ENCODE results near the gene TSG101. TPM values are rescaled to one million over a fixed set of nuclear protein-coding genes. Genes with fewer than 3 reads are reported as not detected.

TSG101 gene
- total RNA-seq, 1 donor from 2014 or later: 115 TPM

- Histone ChIP-seq H3K9me3 (ENCODE audit: low read depth) (no peaks in the 10 kb centered on the region), H3K4me2 (no peak overlapping the region), H3K4me3 (no peak overlapping the region), H2AFZ (replicated peaks) (no peak overlapping the region), H3K27ac (no peak overlapping the region), H3K27me3 (no peaks in the 10 kb centered on the region), H3K4me1 (no peaks in the 10 kb centered on the region), H3K9ac (no peak overlapping the region), H3K36me3 (no peaks in the 10 kb centered on the region), H4K20me1 (ENCODE audit: low read depth) (no peaks in the 10 kb centered on the region), H3F3A (ENCODE audit: low read depth) (no peaks in the 10 kb centered on the region), H3K79me2 (ENCODE audit: low read depth) (no peaks in the 10 kb centered on the region)
- TF ChIP-seq EZH2phosphoT487 (IDR thresholded peaks at IDR 0.05) (no peak), CTCF (IDR thresholded peaks at IDR 0.05) (no peak), EZH2 (IDR thresholded peaks at IDR 0.05) (no peak)
- Mint-ChIP-seq H3K9me3 (no peaks in the 10 kb centered on the region), H3K36me3 (peaks cover 4% of the 10 kb centered on the region), H3K27me3 (ENCODE audit: insufficient read depth, low read depth) (no peaks in the 10 kb centered on the region), H3K4me3 (no peak overlapping the region), H3K27ac (no peak overlapping the region), H3K4me1 (no peaks in the 10 kb centered on the region)
- DNase-seq (ENCODE audit: low spot score): no peak
Observed at GRCh38 chr11:18566406-18566805, 39.7 kb upstream of the TSG101 start.

- no peaks in the 10 kb centered on the region for H3K36me3 ChIP-seq
- no peaks in the 10 kb centered on the region for H3K9me3 Mint-ChIP-seq
- no peaks in the 10 kb centered on the region for H3K4me1 ChIP-seq
- TF ChIP-seq EZH2phosphoT487 (IDR thresholded peaks at IDR 0.05): no peak
- no peak for TF ChIP-seq CTCF (IDR thresholded peaks at IDR 0.05)
- TF ChIP-seq EZH2 (IDR thresholded peaks at IDR 0.05): no peak
- no peaks in the 10 kb centered on the region for H3K27me3 ChIP-seq
- H3K27me3 Mint-ChIP-seq (ENCODE audit: insufficient read depth, low read depth): no peaks in the 10 kb centered on the region
- H4K20me1 ChIP-seq (ENCODE audit: low read depth): no peaks in the 10 kb centered on the region
- no peak overlapping the region for H3K4me3 Mint-ChIP-seq
- H3K9me3 ChIP-seq (ENCODE audit: low read depth): no peaks in the 10 kb centered on the region
- no peak overlapping the region for H3K27ac Mint-ChIP-seq
- no peak overlapping the region for H3K4me3 ChIP-seq
- DNase-seq (ENCODE audit: low spot score): no peak
- no peak overlapping the region for H3K9ac ChIP-seq
- no peak overlapping the region for H2AFZ ChIP-seq (replicated peaks)
- H3K36me3 Mint-ChIP-seq: no peaks in the 10 kb centered on the region
- no peaks in the 10 kb centered on the region for H3K79me2 ChIP-seq (ENCODE audit: low read depth)
- no peak overlapping the region for H3K27ac ChIP-seq
- H3K4me2 ChIP-seq: no peak overlapping the region
- no peaks in the 10 kb centered on the region for H3K4me1 Mint-ChIP-seq
- H3F3A ChIP-seq (ENCODE audit: low read depth): no peaks in the 10 kb centered on the region
Observed at GRCh38 chr11:18564149-18564548, 37.4 kb upstream of the TSG101 start.

GRCh38 chr11:18563090-18563730 lies 36.5 kb upstream of the TSG101 start:
- H3K4me1 ChIP-seq: no peaks in the 10 kb centered on the region
- no peaks in the 10 kb centered on the region for H3F3A ChIP-seq (ENCODE audit: low read depth)
- H3K4me2 ChIP-seq: no peak overlapping the region
- H3K36me3 ChIP-seq: no peaks in the 10 kb centered on the region
- no peaks in the 10 kb centered on the region for H4K20me1 ChIP-seq (ENCODE audit: low read depth)
- no peak overlapping the region for H3K4me3 ChIP-seq
- H2AFZ ChIP-seq (replicated peaks): no peak overlapping the region
- no peaks in the 10 kb centered on the region for H3K27me3 Mint-ChIP-seq (ENCODE audit: insufficient read depth, low read depth)
- no peaks in the 10 kb centered on the region for H3K27me3 ChIP-seq
- no peak for TF ChIP-seq EZH2 (IDR thresholded peaks at IDR 0.05)
- no peak for TF ChIP-seq CTCF (IDR thresholded peaks at IDR 0.05)
- no peak for TF ChIP-seq EZH2phosphoT487 (IDR thresholded peaks at IDR 0.05)
- no peaks in the 10 kb centered on the region for H3K4me1 Mint-ChIP-seq
- no peaks in the 10 kb centered on the region for H3K9me3 Mint-ChIP-seq
- no peak for DNase-seq (ENCODE audit: low spot score)
- H3K79me2 ChIP-seq (ENCODE audit: low read depth): no peaks in the 10 kb centered on the region
- H3K27ac ChIP-seq: no peak overlapping the region
- H3K9ac ChIP-seq: no peak overlapping the region
- no peak overlapping the region for H3K27ac Mint-ChIP-seq
- no peaks in the 10 kb centered on the region for H3K9me3 ChIP-seq (ENCODE audit: low read depth)
- H3K36me3 Mint-ChIP-seq: no peaks in the 10 kb centered on the region
- no peak overlapping the region for H3K4me3 Mint-ChIP-seq
